ENCODE results near the gene CAVIN4. TPM values are rescaled to one million over a fixed set of nuclear protein-coding genes. Genes with fewer than 3 reads are reported as not detected.

Gene CAVIN4
- total RNA-seq, 1 donor from 2014 or later = 7.2 TPM

DNA sequence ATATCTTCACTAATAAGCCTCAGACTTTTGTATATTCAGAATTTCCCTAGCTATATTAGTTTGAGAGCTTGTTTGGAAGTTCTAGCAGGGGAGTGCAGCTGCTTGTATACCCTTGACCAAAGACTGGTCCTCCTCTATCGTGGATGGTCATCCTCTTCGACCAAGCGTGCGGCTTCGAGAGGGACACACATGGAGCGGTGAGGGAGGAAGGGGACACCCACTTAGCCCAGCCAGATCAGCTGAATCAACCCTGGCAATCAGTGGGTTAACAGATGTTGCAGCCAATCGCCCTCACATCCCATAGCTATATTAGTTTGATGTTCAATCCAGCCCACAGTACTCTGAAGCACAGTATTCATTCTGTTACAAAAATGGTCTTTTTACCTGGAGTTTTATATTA lies 3.2 kb downstream of the CAVIN4 start:
- Mint-ChIP-seq H3K27ac (ENCODE audit: unreplicated experiment) (no peak overlapping the region), H3K4me1 (peaks cover 5% of the 10 kb centered on the region), H3K9me3 (no peaks in the 10 kb centered on the region), H3K27me3 (ENCODE audit: low read depth) (no peaks in the 10 kb centered on the region), H3K4me3 (no peak overlapping the region), H3K36me3 (ENCODE audit: low read depth) (peaks cover 5% of the 10 kb centered on the region)
- TF ChIP-seq, protein P1, sequence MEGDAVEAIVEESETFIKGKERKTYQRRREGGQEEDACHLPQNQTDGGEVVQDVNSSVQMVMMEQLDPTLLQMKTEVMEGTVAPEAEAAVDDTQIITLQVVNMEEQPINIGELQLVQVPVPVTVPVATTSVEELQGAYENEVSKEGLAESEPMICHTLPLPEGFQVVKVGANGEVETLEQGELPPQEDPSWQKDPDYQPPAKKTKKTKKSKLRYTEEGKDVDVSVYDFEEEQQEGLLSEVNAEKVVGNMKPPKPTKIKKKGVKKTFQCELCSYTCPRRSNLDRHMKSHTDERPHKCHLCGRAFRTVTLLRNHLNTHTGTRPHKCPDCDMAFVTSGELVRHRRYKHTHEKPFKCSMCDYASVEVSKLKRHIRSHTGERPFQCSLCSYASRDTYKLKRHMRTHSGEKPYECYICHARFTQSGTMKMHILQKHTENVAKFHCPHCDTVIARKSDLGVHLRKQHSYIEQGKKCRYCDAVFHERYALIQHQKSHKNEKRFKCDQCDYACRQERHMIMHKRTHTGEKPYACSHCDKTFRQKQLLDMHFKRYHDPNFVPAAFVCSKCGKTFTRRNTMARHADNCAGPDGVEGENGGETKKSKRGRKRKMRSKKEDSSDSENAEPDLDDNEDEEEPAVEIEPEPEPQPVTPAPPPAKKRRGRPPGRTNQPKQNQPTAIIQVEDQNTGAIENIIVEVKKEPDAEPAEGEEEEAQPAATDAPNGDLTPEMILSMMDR (conservative IDR thresholded peaks at IDR 0.05) = no peak
- no peak for DNase-seq (ENCODE audit: low read depth, low spot score)

DNA sequence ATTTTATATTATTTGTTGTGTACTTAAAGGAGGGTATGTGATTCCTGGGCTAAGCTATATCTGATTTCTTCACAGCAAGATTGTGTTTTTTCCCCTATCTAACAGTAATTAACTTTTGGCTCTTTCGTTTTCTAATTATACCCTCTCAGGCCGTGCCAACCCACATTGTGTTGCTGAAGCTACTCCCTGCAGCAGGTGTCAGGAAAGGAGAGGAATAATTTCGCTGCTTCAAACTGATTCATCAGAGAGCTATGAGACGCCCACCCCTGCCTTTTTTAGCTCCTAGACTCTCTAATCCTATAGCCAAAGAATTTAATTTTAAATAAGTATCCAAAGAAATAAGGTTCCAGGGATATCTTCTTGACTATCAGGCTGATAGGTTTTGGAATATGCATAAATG lies 3.8 kb downstream of the CAVIN4 start:
- DNase-seq (ENCODE audit: low read depth, low spot score) = no peak
- H3K36me3 Mint-ChIP-seq (ENCODE audit: low read depth) = peaks cover 4% of the 10 kb centered on the region
- H3K27ac Mint-ChIP-seq (ENCODE audit: unreplicated experiment) = no peak overlapping the region
- peaks cover 5% of the 10 kb centered on the region for H3K4me1 Mint-ChIP-seq
- no peaks in the 10 kb centered on the region for H3K9me3 Mint-ChIP-seq
- TF ChIP-seq, protein P1 (conservative IDR thresholded peaks at IDR 0.05) = no peak
- no peak overlapping the region for H3K4me3 Mint-ChIP-seq
- no peaks in the 10 kb centered on the region for H3K27me3 Mint-ChIP-seq (ENCODE audit: low read depth)

DNA sequence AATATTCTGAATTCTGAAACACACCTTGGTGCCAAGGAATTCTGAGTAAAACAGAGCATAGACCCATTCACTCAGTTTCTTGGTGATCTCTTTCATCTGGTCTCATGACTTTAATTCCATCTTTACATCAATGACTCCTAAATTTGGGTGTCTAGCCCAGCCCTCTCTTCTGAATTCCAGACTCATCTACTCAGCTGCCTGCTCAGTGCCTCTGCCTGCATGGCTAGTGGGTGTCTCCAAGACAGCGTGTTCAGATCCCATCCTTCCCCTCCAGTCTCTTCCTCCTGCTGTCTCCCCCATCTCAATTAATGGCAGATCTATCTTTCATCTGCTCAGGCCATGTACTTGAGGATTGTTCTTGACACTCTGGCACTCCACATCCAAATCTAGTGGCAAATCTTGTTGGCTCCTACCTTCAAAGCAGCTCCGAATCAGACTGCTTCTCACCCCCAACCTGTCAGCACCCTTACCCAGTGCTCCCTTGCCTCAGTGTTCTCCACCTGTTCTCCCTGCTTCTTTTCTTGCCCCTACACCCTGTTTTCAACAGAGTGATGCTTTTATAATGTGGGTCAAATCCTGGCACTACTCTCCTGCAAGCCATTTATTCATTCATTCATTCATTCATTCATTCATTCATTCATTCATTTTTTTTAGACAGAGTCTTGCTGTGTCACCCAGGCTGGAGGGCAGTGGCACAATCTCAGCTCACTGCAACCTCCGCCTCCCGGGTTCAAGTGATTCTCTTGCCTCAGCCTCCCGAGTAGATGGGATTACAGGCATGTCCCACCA lies 5.3 kb downstream of the CAVIN4 start:
- Mint-ChIP-seq H3K27ac (ENCODE audit: unreplicated experiment) (no peak overlapping the region), H3K36me3 (ENCODE audit: low read depth) (peaks cover 7% of the 10 kb centered on the region), H3K4me1 (peaks cover 1% of the 10 kb centered on the region)

DNA sequence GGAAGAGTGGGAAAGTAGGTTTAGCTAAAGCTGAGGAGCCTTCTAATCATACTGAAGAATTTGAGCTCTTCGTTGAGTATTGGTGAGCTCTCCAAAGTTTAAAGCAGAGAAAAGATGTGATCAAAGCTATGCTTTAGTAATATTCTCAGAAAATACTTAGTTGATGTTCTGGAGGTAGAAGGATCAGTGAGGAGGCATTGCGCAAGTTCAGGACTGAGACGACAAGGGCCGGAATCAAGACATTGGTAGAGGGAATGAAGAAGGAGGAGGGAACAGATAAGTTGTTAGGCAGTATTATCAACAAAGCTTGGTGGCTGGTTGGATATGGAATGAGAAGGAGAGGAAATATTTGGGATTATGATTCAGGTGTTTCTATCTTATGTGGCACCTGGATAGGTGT lies 7.1 kb downstream of the CAVIN4 start:
- H3K36me3 Mint-ChIP-seq (ENCODE audit: low read depth) = peaks cover 7% of the 10 kb centered on the region
- H3K27ac Mint-ChIP-seq (ENCODE audit: unreplicated experiment) = no peak overlapping the region
- H3K27me3 Mint-ChIP-seq (ENCODE audit: low read depth) = no peaks in the 10 kb centered on the region
- no peak for DNase-seq (ENCODE audit: low read depth, low spot score)
- H3K4me3 Mint-ChIP-seq = no peak overlapping the region
- TF ChIP-seq, protein P1 (conservative IDR thresholded peaks at IDR 0.05) = no peak
- H3K4me1 Mint-ChIP-seq = no peaks in the 10 kb centered on the region
- no peaks in the 10 kb centered on the region for H3K9me3 Mint-ChIP-seq

More for the DNA sequence above, 5.3 kb downstream of the CAVIN4 start:
- Mint-ChIP-seq H3K4me3 (no peak overlapping the region), H3K9me3 (no peaks in the 10 kb centered on the region), H3K27me3 (ENCODE audit: low read depth) (no peaks in the 10 kb centered on the region)
- DNase-seq (ENCODE audit: low read depth, low spot score) = no peak
- TF ChIP-seq, protein P1 (conservative IDR thresholded peaks at IDR 0.05) = no peak

DNA sequence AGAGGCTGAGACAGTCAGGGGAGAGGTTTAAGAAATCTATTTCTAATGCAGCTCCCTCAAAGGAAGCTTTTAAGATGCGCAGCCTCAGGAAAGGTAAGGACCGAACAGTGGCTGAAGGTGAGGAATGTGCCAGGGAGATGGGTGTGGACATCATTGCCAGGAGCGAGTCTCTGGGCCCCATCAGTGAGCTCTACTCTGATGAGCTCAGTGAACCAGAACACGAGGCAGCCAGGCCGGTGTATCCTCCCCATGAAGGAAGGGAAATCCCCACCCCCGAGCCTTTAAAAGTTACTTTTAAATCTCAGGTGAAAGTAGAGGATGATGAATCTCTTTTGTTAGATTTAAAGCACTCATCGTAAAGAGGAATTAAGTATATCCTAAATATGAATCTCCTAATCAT lies 8.2 kb downstream of the CAVIN4 start:
- TF ChIP-seq, protein P1 (conservative IDR thresholded peaks at IDR 0.05) = no peak
- H3K4me1 Mint-ChIP-seq = no peaks in the 10 kb centered on the region
- no peak for DNase-seq (ENCODE audit: low read depth, low spot score)
- no peak overlapping the region for H3K27ac Mint-ChIP-seq (ENCODE audit: unreplicated experiment)
- H3K9me3 Mint-ChIP-seq = no peaks in the 10 kb centered on the region
- peaks cover 7% of the 10 kb centered on the region for H3K36me3 Mint-ChIP-seq (ENCODE audit: low read depth)
- H3K4me3 Mint-ChIP-seq = no peak overlapping the region
- H3K27me3 Mint-ChIP-seq (ENCODE audit: low read depth) = no peaks in the 10 kb centered on the region

All from neural crest cell (in vitro differentiated cells).